Urinary bladder (tissue), 4 donors: ENCODE results near the gene KRT10. TPM values are rescaled to one million over a fixed set of nuclear protein-coding genes. Genes with fewer than 3 reads are reported as not detected.
"Not testable (repeated sequence)": the region's sequence is repeated elsewhere in the genome, so short reads cannot be mapped to it uniquely, and the experiment has no call there.

ENCODE experiments used
- DNase-seq: peaks from one replicate; pipeline ENCODE4 v3.0.0-alpha.2; 2015; ENCODE audit errors: extremely low spot score
- H3K27ac ChIP-seq: one replicate; pipeline ENCODE4 v1.5.1; 2013; ENCODE audit warnings: low read depth, mild to moderate bottlenecking, moderate library complexity
- H3K36me3 ChIP-seq: one replicate; pipeline ENCODE4 v1.6.1; 2013; ENCODE audit warnings: mild to moderate bottlenecking, moderate library complexity; ENCODE audit not compliant: insufficient read depth
- H3K4me1 ChIP-seq: one replicate; pipeline ENCODE4 v1.6.1; 2013; ENCODE audit warnings: mild to moderate bottlenecking, moderate library complexity; ENCODE audit not compliant: insufficient read depth
- H3K4me3 ChIP-seq: one replicate; pipeline ENCODE4 v1.5.1; 2013; ENCODE audit warnings: low read depth, low read length
- WGBS: extraction: QIAGEN DNeasy Blood & Tissue Kit; methylation state at CpG from one replicate; pipeline ENCODE4 v1.1.7; 2013; 5-methylcytosine and 5-hydroxymethylcytosine counted together
- polyA plus RNA-seq: library from polyadenylated mRNA; stranded (reverse); fragments of 200-250 nt; gene quantifications from one replicate; pipeline ENCODE4 v1.2.3, GENCODE V29; 2013
- total RNA-seq: library from RNA; depleted of rRNA; stranded (reverse); fragments of >200 nt; gene quantifications from one replicate; pipeline ENCODE4 v1.2.3, GENCODE V29; 2014
- donor health status: healthy with polysubstance abuse.
- donor health status: healthy.

KRT10 gene
- total and polyA plus RNA-seq, 2 donors, result 4.8 to 21.5 TPM

DNA sequence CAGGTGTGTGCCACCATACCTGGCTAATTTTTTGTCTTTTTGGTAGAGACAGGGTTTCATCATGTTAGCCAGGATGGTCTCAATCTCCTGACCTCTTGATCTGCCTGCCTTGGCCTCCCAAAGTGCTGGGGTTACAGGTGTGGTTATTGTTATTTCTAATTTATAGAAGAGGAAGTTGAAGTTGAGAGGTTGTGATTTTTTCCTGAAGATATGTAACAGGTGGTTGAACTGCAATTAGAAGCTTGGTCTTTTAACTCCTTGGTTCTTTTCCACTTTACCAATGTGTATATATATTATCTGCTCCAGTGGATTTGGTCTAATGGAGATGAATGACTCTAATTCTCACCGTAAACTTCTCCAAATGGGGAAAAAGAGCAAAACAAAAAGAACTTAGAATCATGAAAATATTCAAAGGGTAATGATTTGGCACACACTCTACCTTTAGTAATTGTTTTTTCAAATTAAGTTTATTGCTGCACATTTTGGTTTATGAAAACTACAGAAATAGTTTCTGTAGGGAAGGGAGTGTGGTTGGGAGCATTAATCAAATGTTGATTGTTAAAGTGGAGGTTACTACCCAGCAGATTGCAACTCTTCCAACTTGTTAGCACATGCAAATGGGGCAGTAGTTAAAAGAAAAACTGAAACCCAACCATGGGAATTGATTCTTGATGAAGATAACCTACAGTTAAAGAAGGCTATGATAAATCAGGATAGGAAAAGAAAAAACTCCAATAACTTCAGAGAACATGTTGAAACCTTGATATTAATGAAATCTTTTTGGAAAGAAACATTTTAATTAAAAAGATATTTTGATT, 1.8 kb upstream of the KRT10 start:
- Histone ChIP-seq H3K4me1 (no peaks in the 10 kb centered on the region), H3K27ac (no peak overlapping the region), H3K4me3 (no peak overlapping the region), H3K36me3 (no peaks in the 10 kb centered on the region)
- no peak for DNase-seq
- WGBS, result 97% methylated on average over 1 of the region's 1 CpG

DNA sequence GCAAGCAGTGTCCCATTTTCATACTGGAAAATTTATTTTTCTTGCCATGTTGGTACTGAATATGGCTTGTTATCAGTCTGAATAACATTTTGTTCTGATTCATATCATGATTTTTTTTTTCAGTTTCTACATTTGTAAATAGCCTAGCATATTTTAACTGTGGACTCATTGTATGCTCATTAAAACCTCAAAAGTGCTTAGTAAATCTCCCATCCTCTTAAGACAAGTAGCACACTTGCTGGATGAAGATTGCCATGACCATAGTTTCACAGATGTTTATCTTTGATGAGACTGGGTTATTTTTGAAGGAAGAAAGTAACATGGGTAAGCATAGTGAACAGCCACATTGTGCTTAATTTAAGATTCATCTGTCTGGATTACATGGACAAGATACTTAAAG, 878 bp downstream of the KRT10 start:
- Histone ChIP-seq H3K4me3 (no peak overlapping the region), H3K4me1 (no peaks in the 10 kb centered on the region), H3K27ac (no peak overlapping the region), H3K36me3 (no peaks in the 10 kb centered on the region)
- DNase-seq, result no peak

DNA sequence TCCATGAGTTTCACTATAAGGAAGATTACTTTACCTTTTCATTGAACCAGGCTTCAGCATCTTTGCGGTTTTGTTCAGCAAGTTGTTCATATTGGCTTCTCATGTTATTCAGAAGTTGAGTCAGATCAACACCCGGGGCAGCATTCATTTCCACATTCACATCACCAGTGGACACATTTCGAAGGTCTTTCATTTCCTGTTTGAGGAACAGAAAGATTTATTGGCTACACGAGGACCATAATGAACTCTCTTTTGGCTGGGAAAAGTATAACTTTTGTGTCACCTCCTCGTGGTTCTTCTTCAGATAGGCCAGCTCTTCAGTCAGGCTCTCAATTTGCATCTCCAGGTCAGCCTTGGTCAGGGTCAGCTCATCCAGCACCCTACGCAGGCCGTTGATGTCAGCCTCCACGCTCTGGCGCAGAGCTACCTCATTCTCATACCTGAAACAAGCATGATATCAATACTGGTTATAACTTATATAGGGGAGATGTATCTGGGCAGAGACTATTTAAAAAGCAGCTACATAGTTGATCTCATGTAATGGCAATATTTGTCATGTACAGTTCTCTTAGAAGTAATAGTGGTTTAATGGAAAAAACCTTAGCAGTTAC, 2.1 kb downstream of the KRT10 start:
- Histone ChIP-seq H3K27ac (no peak overlapping the region), H3K4me3 (no peak overlapping the region), H3K36me3 (no peaks in the 10 kb centered on the region), H3K4me1 (no peaks in the 10 kb centered on the region)
- 91% methylated on average over 9 of the region's 9 CpGs for WGBS
- no peak for DNase-seq

DNA sequence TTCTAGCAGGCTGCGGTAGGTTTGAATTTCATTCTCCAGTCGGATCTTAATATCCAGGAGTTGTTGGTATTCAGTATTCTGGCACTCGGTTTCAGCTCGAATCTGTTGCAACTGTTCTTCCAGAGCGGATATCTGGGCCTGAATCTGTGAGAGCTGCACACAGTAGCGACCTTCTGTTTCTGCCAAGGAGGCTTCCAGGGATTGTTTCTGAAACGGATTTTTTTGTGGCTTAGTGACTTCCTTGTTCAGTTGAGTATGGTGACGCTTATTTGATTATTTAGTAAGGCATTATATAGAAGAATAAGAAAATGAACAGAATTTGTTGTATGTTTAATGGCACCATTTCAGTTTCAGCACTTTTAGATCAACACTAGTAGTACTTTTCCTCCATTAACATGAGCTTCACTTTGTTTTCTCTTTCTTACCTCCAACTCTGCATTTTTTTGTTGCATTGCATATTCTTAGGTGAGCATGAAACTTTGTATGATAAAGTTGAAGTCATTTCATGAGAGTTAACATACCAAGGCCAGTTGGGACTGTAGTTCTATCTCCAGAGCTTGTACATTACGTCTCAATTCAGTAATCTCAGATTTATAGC, 2.8 kb downstream of the KRT10 start:
- Histone ChIP-seq H3K4me1 (no peaks in the 10 kb centered on the region), H3K27ac (peak overlapping the region; percentile 64), H3K4me3 (peak overlapping the region; percentile 71), H3K36me3 (no peaks in the 10 kb centered on the region)
- DNase-seq, result peak; percentile 21
- 39% methylated on average over 9 of the region's 9 CpGs for WGBS

DNA sequence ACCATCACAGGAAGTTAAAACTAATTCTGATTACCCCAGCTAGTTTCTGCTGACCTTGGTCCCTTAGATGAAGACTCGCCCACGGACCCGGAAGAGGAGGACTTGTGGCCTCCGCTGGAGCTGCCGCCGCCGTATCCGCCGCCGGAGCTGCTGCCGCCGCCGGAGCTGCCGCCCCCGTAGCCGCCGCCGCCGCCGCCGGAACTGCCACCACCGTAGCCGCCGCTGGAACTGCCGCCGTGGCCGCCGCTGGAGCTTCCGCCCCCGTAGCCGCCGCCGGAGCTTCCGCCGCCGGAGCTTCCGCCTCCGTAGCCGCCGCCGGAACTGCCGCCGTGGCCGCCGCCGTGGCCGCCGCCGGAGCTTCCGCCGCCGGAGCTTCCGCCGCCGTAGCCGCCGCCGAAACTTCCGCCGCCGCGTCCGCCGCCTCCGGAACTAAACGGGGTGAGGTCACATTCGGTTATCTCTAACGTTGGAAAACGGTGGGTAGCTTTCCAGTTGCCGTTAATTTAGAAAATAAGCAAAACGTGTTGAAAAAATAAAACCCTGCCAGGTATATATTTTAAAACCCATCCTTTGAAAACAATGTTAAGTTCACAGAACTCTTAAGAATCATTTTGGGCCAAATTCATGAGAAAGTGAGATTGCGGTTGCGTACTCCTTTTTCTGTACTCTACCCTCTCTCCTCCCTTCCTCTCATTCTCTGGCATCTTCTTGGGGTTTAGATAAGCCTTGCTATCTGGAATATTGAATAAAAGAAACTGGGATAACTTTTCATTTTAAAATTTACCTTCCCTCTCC, 3.5 kb downstream of the KRT10 start:
- Histone ChIP-seq H3K4me1 (no peaks in the 10 kb centered on the region), H3K4me3 (peak overlapping the region; percentile 71), H3K27ac (peak overlapping the region; percentile 92), H3K36me3 (no peaks in the 10 kb centered on the region)
- peak; percentile 54 for DNase-seq
- under 1% methylated on average over 73 of the region's 73 CpGs for whole genome bisulfite sequencing

DNA sequence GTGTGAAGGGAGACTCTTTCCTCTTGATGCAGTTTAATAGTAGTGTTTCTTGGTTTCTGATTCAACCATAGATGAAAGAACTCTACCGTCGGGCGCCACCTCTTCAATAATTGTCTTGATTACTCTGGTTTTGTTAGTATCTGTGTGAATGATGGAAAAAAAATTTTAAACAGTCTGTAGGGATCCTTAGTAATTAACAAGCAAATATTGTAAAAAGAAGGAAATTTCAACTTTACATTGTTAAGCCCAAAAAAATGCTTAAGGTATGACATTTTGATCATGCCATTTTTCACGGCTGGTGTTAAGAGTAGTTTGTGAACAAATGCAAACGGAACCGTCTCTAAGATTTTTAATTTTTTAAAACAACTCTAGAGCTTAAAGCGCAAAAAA, 4.1 kb downstream of the KRT10 start:
- H3K4me3 ChIP-seq, result peak overlapping the region; percentile 71
- no peak for DNase-seq
- WGBS, result 13% methylated on average over 7 of the region's 7 CpGs
- peak overlapping the region; percentile 92 for H3K27ac ChIP-seq
- H3K4me1 ChIP-seq, result no peaks in the 10 kb centered on the region
- no peaks in the 10 kb centered on the region for H3K36me3 ChIP-seq

DNA sequence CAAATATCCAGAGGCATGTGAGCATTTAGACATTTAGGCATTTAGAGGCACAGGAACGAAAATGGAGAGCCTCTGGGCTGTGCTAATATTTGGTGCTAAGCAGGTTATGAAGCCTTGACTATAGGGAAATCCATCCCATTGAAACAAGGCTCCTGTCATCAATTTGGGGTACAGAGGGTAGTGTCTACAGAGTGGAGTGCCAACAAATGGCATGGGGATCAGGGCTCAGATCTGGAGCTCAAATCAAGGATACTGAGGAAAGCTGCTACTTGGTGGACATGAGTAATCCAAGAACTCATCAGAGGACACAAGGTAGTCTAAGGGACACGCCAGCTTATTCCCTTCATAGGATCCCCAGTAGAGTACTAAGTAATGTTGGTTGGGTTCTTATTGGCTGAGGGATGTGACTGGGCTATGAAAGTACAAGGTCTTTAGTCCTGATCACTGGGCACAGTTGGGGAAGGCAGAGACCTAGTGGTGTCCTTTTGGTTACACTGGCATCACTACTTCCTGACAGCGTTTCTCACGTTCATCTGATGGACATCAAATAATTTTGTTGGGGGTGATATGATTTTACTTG, 5.2 kb downstream of the KRT10 start:
- Histone ChIP-seq H3K27ac (no peak overlapping the region), H3K36me3 (no peaks in the 10 kb centered on the region), H3K4me3 (no peak overlapping the region), H3K4me1 (no peaks in the 10 kb centered on the region)
- WGBS, result 96% methylated on average over 4 of the region's 4 CpGs
- DNase-seq, result no peak

DNA sequence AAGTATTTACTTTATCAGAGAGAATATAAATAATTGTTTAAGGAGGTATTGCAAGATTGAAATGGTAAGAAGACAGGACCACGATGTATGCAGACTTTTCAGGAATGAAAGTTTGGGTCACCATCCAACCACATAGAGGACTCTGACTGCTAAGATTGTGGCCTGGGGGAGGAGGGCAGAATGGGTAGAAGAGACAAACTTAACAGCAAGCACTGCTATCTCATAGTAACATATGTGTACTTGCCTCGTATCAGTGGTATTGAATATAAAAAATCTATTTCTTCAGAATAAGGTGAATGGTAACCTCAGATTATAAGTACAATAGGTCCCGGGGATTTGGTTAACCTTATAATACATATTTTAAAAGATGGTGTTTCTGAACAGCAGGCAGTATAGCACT, 5.8 kb downstream of the KRT10 start:
- DNase-seq, result no peak
- WGBS, result 81% methylated on average over 3 of the region's 3 CpGs
- no peaks in the 10 kb centered on the region for H3K4me1 ChIP-seq
- H3K27ac ChIP-seq, result no peak overlapping the region
- no peak overlapping the region for H3K4me3 ChIP-seq
- no peaks in the 10 kb centered on the region for H3K36me3 ChIP-seq

DNA sequence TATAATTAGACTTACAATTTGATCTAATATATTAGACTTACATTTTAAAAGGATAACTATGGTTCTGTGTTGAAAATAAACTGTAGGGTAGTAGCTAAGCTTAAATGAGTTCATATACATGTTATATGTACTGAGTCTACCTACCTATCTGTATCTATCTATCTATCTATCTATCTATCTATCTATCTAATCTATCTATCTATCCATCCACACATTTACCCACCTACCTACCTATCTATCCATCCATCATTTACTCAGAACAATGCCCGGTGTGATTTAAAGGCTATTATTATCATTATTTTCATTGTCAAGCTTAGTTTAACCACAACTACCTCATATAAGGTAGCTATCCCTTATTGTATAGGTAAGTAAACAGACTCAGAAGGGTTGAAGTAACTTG, 7.0 kb downstream of the KRT10 start:
- DNase-seq, result no peak
- no peaks in the 10 kb centered on the region for H3K36me3 ChIP-seq
- 97% methylated on average over 1 of the region's 1 CpG for WGBS
- no peak overlapping the region for H3K4me3 ChIP-seq
- no peaks in the 10 kb centered on the region for H3K4me1 ChIP-seq
- no peak overlapping the region for H3K27ac ChIP-seq

DNA sequence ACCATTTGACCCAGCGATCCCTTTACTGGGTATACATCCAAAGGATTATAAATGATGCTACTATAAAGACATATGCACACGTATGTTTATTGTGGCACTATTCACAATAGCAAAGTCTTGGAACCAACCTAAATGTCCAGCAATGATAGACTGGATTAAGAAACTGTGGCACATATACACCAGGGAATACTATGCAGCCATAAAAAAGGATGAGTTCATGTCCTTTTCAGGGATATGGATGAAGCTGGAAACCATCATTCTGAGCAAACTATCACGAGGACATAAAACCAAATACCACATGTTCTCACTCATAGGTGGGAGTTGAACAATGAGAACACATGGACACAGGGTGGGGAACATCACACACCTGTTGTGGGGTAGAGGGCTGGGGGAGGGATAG, 7.8 kb downstream of the KRT10 start:
- not testable (repeated sequence) for H3K4me3 ChIP-seq, H3K36me3 ChIP-seq, H3K4me1 ChIP-seq, DNase-seq, H3K27ac ChIP-seq
- 84% methylated on average over 3 of the region's 3 CpGs for WGBS

DNA sequence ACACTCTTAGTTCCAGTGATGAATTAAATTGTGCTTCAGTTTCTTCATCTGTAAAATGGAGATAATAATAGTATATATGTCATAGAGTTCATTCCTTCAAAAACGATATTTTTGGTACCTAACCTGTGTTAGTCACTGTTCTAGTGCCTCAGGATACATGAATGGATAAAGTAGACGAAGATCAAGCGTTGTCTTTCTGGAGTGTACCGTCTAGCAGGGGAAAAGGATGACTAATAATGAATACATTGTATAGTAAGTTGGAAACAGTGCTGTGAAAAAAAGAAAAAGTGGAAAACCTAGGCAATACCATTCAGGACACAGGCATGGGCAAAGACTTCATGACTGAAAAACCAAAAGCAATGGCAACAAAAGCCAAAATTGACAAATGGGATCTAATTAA, 8.6 kb downstream of the KRT10 start:
- DNase-seq, result no peak
- Histone ChIP-seq H3K36me3 (no peaks in the 10 kb centered on the region), H3K4me1 (no peaks in the 10 kb centered on the region), H3K27ac (no peak overlapping the region), H3K4me3 (no peak overlapping the region)
- WGBS, result 62% methylated on average over 4 of the region's 4 CpGs

DNA sequence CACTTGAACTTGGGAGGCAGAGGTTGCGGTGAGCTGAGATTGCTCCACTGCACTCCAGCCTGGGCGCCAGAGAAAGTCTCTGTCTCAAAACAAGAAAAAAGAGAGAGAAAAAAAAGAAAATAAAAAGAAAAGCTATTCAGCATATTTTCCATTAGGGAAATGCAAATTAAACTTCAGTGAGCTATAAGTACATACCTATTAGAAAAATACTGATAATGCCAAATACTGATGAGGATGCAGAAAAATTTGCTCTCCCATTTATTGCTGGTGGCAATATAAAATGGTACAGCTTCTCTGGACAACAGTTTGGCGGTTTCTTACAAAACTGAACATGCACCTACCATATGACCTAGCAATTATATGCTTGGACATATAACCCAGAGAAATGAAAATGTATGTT, 9.8 kb downstream of the KRT10 start:
- 74% methylated on average over 3 of the region's 3 CpGs for WGBS
- Histone ChIP-seq H3K36me3 (no peaks in the 10 kb centered on the region), H3K4me1 (no peaks in the 10 kb centered on the region), H3K4me3 (no peak overlapping the region), H3K27ac (no peak overlapping the region)
- DNase-seq, result no peak

DNA sequence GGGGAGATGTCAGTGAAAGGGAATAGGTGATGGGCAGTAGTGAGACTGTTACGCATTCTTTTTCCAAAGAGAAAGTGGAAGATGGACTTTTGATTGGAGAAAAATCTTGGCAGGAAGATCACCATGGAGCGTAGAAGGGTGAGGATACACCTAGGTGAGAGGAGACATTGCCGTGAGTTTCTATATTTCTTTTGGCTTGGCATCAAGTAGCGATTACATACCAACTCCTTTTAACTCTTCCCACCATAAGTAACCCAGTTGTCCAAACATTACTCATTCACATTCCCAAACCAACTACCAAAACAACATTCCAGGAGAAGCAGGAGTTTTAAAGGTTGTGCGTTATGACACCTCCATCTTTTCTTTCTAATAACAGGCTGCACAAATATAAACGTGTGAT, 11.9 kb downstream of the KRT10 start:
- no peaks in the 10 kb centered on the region for H3K4me1 ChIP-seq
- 53% methylated on average over 6 of the region's 6 CpGs for WGBS
- no peaks in the 10 kb centered on the region for H3K36me3 ChIP-seq
- H3K4me3 ChIP-seq, result no peak overlapping the region
- DNase-seq, result no peak
- H3K27ac ChIP-seq, result no peak overlapping the region
